C4-2B (cell line): Measurements from ENCODE around the gene TEAD3.
A peak's percentile ranks its signal among the peaks of the same experiment; 100 is the strongest.

Experiments
- H3K27ac ChIP-seq: fragments of 450-650 bp; 2 replicates; pipeline ENCODE4 v1.5.1; 2017
- CTCF ChIP-seq: fragments of 450-650 bp; conservative IDR thresholded peaks from 2 replicates; pipeline ENCODE4 v1.5.1; 2017; ENCODE audit warnings: mild to moderate bottlenecking
- ZFX ChIP-seq: fragments of 450-650 bp; IDR thresholded peaks from 2 replicates; pipeline ENCODE4 v1.6.1; 2017

Gene TEAD3

GRCh38 chr6:35452183-35453090 is 44.4 kb downstream of the TEAD3 start, which contains the start of gene FANCE:
Gene FANCE (plus strand): TSS chr6:35452338. CDS start chr6:35452546, 208 bp downstream.
- H3K27ac ChIP-seq, result peak within 1 kb of the TSS; percentile 67
- TF ChIP-seq CTCF, result no peak
- TF ChIP-seq ZFX, result 0 out of 2 replicates have a peak, but pooled peaks have one; percentile 36

GRCh38 chr6:35451354-35452182 is 45.3 kb downstream of the TEAD3 start:
- H3K27ac ChIP-seq, result no peak overlapping the region; the same call in 1 of the 2 replicates
- no peak for TF ChIP-seq CTCF
- TF ChIP-seq ZFX, result no peak

- TF ChIP-seq CTCF (peak; percentile 81), ZFX (no peak)
- no peak overlapping the region for H3K27ac ChIP-seq
These were observed 47.5 kb downstream of the TEAD3 start for GRCh38 chr6:35449287-35449881.

- TF ChIP-seq ZFX (no peak), CTCF (no peak)
- no peak overlapping the region for H3K27ac ChIP-seq
These were observed 48.7 kb downstream of the TEAD3 start for GRCh38 chr6:35448191-35448590.

- no peak for TF ChIP-seq ZFX
- no peak for TF ChIP-seq CTCF
- H3K27ac ChIP-seq, result no peak overlapping the region
These were observed 51.2 kb downstream of the TEAD3 start for GRCh38 chr6:35445691-35446090.

GRCh38 chr6:35443341-35444030 is 53.4 kb downstream of the TEAD3 start:
- TF ChIP-seq CTCF (no peak), ZFX (no peak)

More at GRCh38 chr6:35443341-35444030, 53.4 kb downstream of the TEAD3 start:
- H3K27ac ChIP-seq, result no peak overlapping the region
